Measurements from ENCODE around the gene LCNL1. TPM values are rescaled to one million over a fixed set of nuclear protein-coding genes. Genes with fewer than 3 reads are reported as not detected.

LCNL1 gene
- total and polyA plus RNA-seq, 10 of the 15 experiments (the other 5 are each of a cell fraction or from before 2014, with no cell fraction given): not detected

GRCh38 chr9:136981588-136982231, 1.1 kb upstream of the LCNL1 start:
- TF ChIP-seq CBX3 (IDR thresholded peaks at IDR 0.05; ENCODE audit: borderline replicate concordance, low read depth) (no peak), MAX (IDR thresholded peaks at IDR 0.05; ENCODE audit: low read depth, low read length) (no peak), NR2F1 (conservative IDR thresholded peaks at IDR 0.05) (no peak), POLR2AphosphoS5 (IDR thresholded peaks at IDR 0.05; ENCODE audit: low read length) (no peak), KAT2A (conservative IDR thresholded peaks at IDR 0.05; ENCODE audit: control insufficient read depth, low read depth, low read length) (no peak), RB1 (IDR thresholded peaks at IDR 0.05; ENCODE audit: borderline replicate concordance) (no peak), MTA3 (IDR thresholded peaks at IDR 0.05; ENCODE audit: borderline replicate concordance, low read length) (no peak), ATF2 (IDR thresholded peaks at IDR 0.05; ENCODE audit: low read length) (no peak), ATF7 (IDR thresholded peaks at IDR 0.05; ENCODE audit: low read depth) (no peak), SREBF1 (IDR thresholded peaks at IDR 0.05; ENCODE audit: low read length) (no peak), FOS (IDR thresholded peaks at IDR 0.05; ENCODE audit: borderline replicate concordance, extremely low read depth, insufficient read length) (no peak), ZSCAN29 (IDR thresholded peaks at IDR 0.05) (no peak), HCFC1 (IDR thresholded peaks at IDR 0.05; ENCODE audit: low read length) (no peak)
- no peak overlapping the region for H3K4me2 ChIP-seq (ENCODE audit: control insufficient read depth, insufficient read depth)
- H3K27ac ChIP-seq (ENCODE audit: control insufficient read depth, insufficient read depth): no peak overlapping the region
- no peak overlapping the region for H3K4me3 ChIP-seq
- no peaks in the 10 kb centered on the region for H3K9me3 ChIP-seq (replicated peaks; ENCODE audit: control insufficient read depth, insufficient read depth, low read length)
- H3K4me1 ChIP-seq (ENCODE audit: control insufficient read depth, insufficient read depth, low read length): no peaks in the 10 kb centered on the region
- no TSS peak for BruUV-seq (replicated peaks)
- H3K9ac ChIP-seq (ENCODE audit: control insufficient read depth, insufficient read depth, low read length): no peak overlapping the region
- ChIA-PET CTCF (interaction anchor here (1.0 kb wide), 1 partner anchor 189 kb away, joined by 3 read pairs; no protein-coding TSS in a partner anchor), RAD21 (ENCODE audit: unreplicated experiment) (no interaction called here), POLR2A (no interaction called here), SMC1A (ENCODE audit: uncharacterized antibody, unreplicated experiment) (no interaction called here)
- ATAC-seq (no peak), DNase-seq (ENCODE audit: low read depth, low spot score) (no peak), FAIRE-seq (no peak)
- peaks cover 5 to 6% of the 10 kb centered on the region in 2 experiments for H3K27me3 ChIP-seq (replicated peaks in 1 of 2; ENCODE audit: control insufficient read depth in 2 of 2, insufficient read depth in 2 of 2, low read length in 1 of 2)
- in situ Hi-C loops (cut with MboI) (no loop called here), intact Hi-C loops (cut with micrococcal nuclease; ENCODE audit: unreplicated experiment) (no loop called here)
- H3K79me2 ChIP-seq (ENCODE audit: control insufficient read depth, insufficient read depth, low read length): no peaks in the 10 kb centered on the region
- WGBS (ENCODE audit: insufficient coverage, insufficient replicate concordance, low lambda C conversion rate, missing lambda C conversion rate): 38% methylated on average over 17 of the region's 17 CpGs
- H2AFZ ChIP-seq (ENCODE audit: control insufficient read depth, low read depth, low read length): no peak overlapping the region
- peaks cover 3% of the 10 kb centered on the region; the same call in 1 of the 2 replicates for H4K20me1 ChIP-seq (ENCODE audit: control insufficient read depth, insufficient read depth)
- no peaks in the 10 kb centered on the region for H3K36me3 ChIP-seq (ENCODE audit: control insufficient read depth in 2 of 2, insufficient read depth in 2 of 2, low read length in 1 of 2)
